Lung (tissue), 12 donors: ENCODE results near the gene SYNGR2. TPM values are rescaled to one million over a fixed set of nuclear protein-coding genes. Genes with fewer than 3 reads are reported as not detected.
A peak's percentile ranks its signal among the peaks of the same experiment; 100 is the strongest.

ENCODE experiments used
- ATAC-seq: fragments of 200-7000 bp; cut with Tn5 transposase; one replicate; pipeline ENCODE4 v1.9.1; 2020; ENCODE audit warnings: moderate number of reproducible peaks; ENCODE audit not compliant: insufficient read depth, low FRiP score
- DNase-seq, 3 donors: peaks; one replicate each; pipeline ENCODE4 v3.0.0-alpha.2; 2013 to 2017
- H3K27ac ChIP-seq, 2 donors: one replicate each; pipeline ENCODE4 v1.5.1; 2013; ENCODE audit warnings: mild to moderate bottlenecking in 2 of 2, moderate library complexity in 2 of 2, control low read depth in 1 of 2, inconsistent platforms in 1 of 2, low read depth in 1 of 2, low read length in 1 of 2
- H3K27me3 ChIP-seq, 3 donors: one replicate each; pipeline ENCODE4 v1.5.1; 2013; ENCODE audit warnings: low read length in 2 of 3; ENCODE audit not compliant: control insufficient read depth in 3 of 3, insufficient read depth in 3 of 3
- H3K36me3 ChIP-seq, 4 donors: one replicate each; pipeline ENCODE4 v1.5.1; 2013; ENCODE audit warnings: low read length in 4 of 4, mild to moderate bottlenecking in 1 of 4, moderate library complexity in 1 of 4; ENCODE audit not compliant: control insufficient read depth in 4 of 4, insufficient read depth in 4 of 4
- H3K4me1 ChIP-seq, 5 donors: one replicate each; pipeline ENCODE4 v1.5.1; 2013; ENCODE audit warnings: low read length in 5 of 5, mild to moderate bottlenecking in 2 of 5, moderate library complexity in 1 of 5; ENCODE audit not compliant: control insufficient read depth in 5 of 5, insufficient read depth in 5 of 5
- H3K4me3 ChIP-seq: one replicate; pipeline ENCODE4 v1.5.1; 2013; ENCODE audit warnings: mild to moderate bottlenecking, control low read depth, moderate library complexity
- H3K9ac ChIP-seq, 2 donors: one replicate each; pipeline ENCODE4 v1.5.1; 2013; ENCODE audit warnings: low read length in 2 of 2, control low read depth in 1 of 2; ENCODE audit not compliant: insufficient read depth in 1 of 2
- H3K9me3 ChIP-seq, 4 donors: one replicate each; pipeline ENCODE4 v1.5.1; 2013; ENCODE audit warnings: low read length in 3 of 4, mild to moderate bottlenecking in 1 of 4, moderate library complexity in 1 of 4; ENCODE audit not compliant: control insufficient read depth in 4 of 4, insufficient read depth in 3 of 4
- CTCF ChIP-seq: IDR thresholded peaks from 2 replicates; pipeline ENCODE4 v1.5.1; 2012; ENCODE audit warnings: mild to moderate bottlenecking; ENCODE audit errors: control extremely low read depth, extremely low read depth
- WGBS, 2 donors: extraction: QIAGEN DNeasy Blood & Tissue Kit; methylation state at CpG; one replicate each; pipeline ENCODE4 v1.1.7; 2013; 5-methylcytosine and 5-hydroxymethylcytosine counted together
- polyA plus RNA-seq, 2 donors: library from polyadenylated mRNA; stranded (reverse); fragments of 200-250 nt; gene quantifications; one replicate each; pipeline ENCODE4 v1.2.1, GENCODE V29; 2013
- total RNA-seq, 2 donors: library from RNA; depleted of rRNA in 1 of 2; stranded (reverse); fragments of >200 nt in 1 of 2; gene quantifications; one replicate each; pipeline ENCODE4 v1.2.1, GENCODE V29; 2014 to 2021
- donor health status: control.
- donor health status: control.
- donor health status: Bipolar disorder and iron deficiency.
- donor health status: healthy.
- donor health status: DM: yes; HTN: yes; CAD: no.

SYNGR2 gene
- total and polyA plus RNA-seq, 4 donors: 111 to 212 (median 188) TPM

- ATAC-seq (no peak), DNase-seq (no peak)
- H3K4me3 ChIP-seq: no peak overlapping the region
- TF ChIP-seq CTCF: no peak
- peaks cover 0 to 21% (median 3%) of the 10 kb centered on the region in 4 donors for H3K36me3 ChIP-seq
- 85 to 93% methylated on average over 9 of the region's 9 CpGs for WGBS, 2 donors
- peaks cover 0 to 1% (median 0%) of the 10 kb centered on the region in 5 donors for H3K4me1 ChIP-seq
- H3K27ac ChIP-seq: peak overlapping the region in 1 of 2 donors; percentile 45
- no peak overlapping the region for H3K9ac ChIP-seq
- no peaks in the 10 kb centered on the region for H3K27me3 ChIP-seq
- no peaks in the 10 kb centered on the region for H3K9me3 ChIP-seq
Measured at GRCh38 chr17:78197147-78197832, 28.9 kb downstream of the SYNGR2 start.

GRCh38 chr17:78200451-78200850, 32.1 kb downstream of the SYNGR2 start:
- Histone ChIP-seq H3K36me3 (peaks cover 0 to 19% (median under 1%) of the 10 kb centered on the region in 4 donors), H3K4me1 (peaks cover 0 to 1% (median 0%) of the 10 kb centered on the region in 5 donors), H3K4me3 (no peak overlapping the region), H3K9ac (no peak overlapping the region), H3K27me3 (no peaks in the 10 kb centered on the region), H3K9me3 (no peaks in the 10 kb centered on the region), H3K27ac (peak overlapping the region in 1 of 2 donors; percentile 33)
- DNase-seq (no peak), ATAC-seq (no peak)
- 85 to 93% methylated on average over 6 of the region's 6 CpGs for WGBS, 2 donors
- no peak for TF ChIP-seq CTCF

- Histone ChIP-seq H3K27ac (peak overlapping the region in 1 of 2 donors; percentile 3), H3K9me3 (no peaks in the 10 kb centered on the region), H3K4me1 (peaks cover 0 to 3% (median 0%) of the 10 kb centered on the region in 5 donors), H3K4me3 (no peak overlapping the region), H3K9ac (no peak overlapping the region), H3K27me3 (no peaks in the 10 kb centered on the region), H3K36me3 (peaks cover 0 to 15% (median under 1%) of the 10 kb centered on the region in 4 donors)
- no peak for TF ChIP-seq CTCF
- 75 to 82% methylated on average over 8 of the region's 8 CpGs for WGBS, 2 donors
- ATAC-seq: no peak
- DNase-seq: no peak
Measured at GRCh38 chr17:78202666-78203065, 34.3 kb downstream of the SYNGR2 start.
